SU-DHL-6 (cell line): ENCODE results near the gene PGAM4.

Experiments
- H2AFZ ChIP-seq: fragments of 200-600 bp; sonication (generic); 2 replicates; pipeline ENCODE4 v1.6.1; 2014; ENCODE audit warnings: low read depth, mild to moderate bottlenecking, moderate library complexity, mixed read lengths, antibody characterized with exemption, low read length; ENCODE audit not compliant: severe bottlenecking
- H3F3A ChIP-seq: fragments of 200-600 bp; shearing (Covaris generic); 2 replicates; pipeline ENCODE4 v1.6.0; 2016; ENCODE audit warnings: antibody characterized with exemption, mild to moderate bottlenecking; ENCODE audit not compliant: insufficient read depth
- H3K27ac ChIP-seq: fragments of 200-600 bp; sonication (generic); 2 replicates; pipeline ENCODE4 v1.5.1; 2016; ENCODE audit warnings: low read depth, mild to moderate bottlenecking, low read length, moderate library complexity, mixed read lengths
- H3K27me3 ChIP-seq: fragments of 200-600 bp; sonication (generic), shearing (Covaris generic); 2 replicates; pipeline ENCODE4 v1.6.0; 2014; ENCODE audit warnings: mild to moderate bottlenecking, low read length
- H3K36me3 ChIP-seq: fragments of 200-600 bp; sonication (generic); 2 replicates; pipeline ENCODE4 v1.6.1; 2014; ENCODE audit warnings: mild to moderate bottlenecking, low read length, mixed read lengths
- H3K4me2 ChIP-seq: fragments of 300-600, 200-600 bp; shearing (Covaris generic), sonication (generic); 2 replicates; pipeline ENCODE4 v1.6.0; 2014; ENCODE audit warnings: low read length, low read depth, mild to moderate bottlenecking; ENCODE audit not compliant: poor library complexity, severe bottlenecking
- H3K4me3 ChIP-seq: fragments of 200-600 bp; sonication (generic); 2 replicates; pipeline ENCODE4 v1.5.1; 2014; ENCODE audit warnings: antibody characterized with exemption, low read length, mild to moderate bottlenecking, mixed read lengths; ENCODE audit not compliant: insufficient read depth, poor library complexity, severe bottlenecking
- H3K79me2 ChIP-seq: fragments of 200-600 bp; sonication (generic); 2 replicates; pipeline ENCODE4 v1.6.1; 2014; ENCODE audit warnings: mild to moderate bottlenecking, low read length, moderate library complexity; ENCODE audit not compliant: insufficient read depth
- H3K9ac ChIP-seq: fragments of 200-600 bp; sonication (generic); 2 replicates; pipeline ENCODE4 v1.7.0; 2014; ENCODE audit warnings: mild to moderate bottlenecking, low read length
- H3K9me2 ChIP-seq: fragments of 200-600 bp; sonication (generic); replicated peaks from 2 replicates; pipeline ENCODE4 v1.6.1; 2014; ENCODE audit warnings: low read length; ENCODE audit not compliant: insufficient read depth
- H3K9me3 ChIP-seq: fragments of 200-600 bp; sonication (generic); 2 replicates; pipeline ENCODE4 v1.6.1; 2014; ENCODE audit warnings: low read length, mixed read lengths; ENCODE audit not compliant: insufficient read depth
- H4K20me1 ChIP-seq: fragments of 200-600 bp; sonication (generic); 2 replicates; pipeline ENCODE4 v1.6.1; 2014; ENCODE audit warnings: low read depth, mild to moderate bottlenecking, antibody characterized with exemption, low read length, moderate library complexity, mixed read lengths
- CTCF ChIP-seq: fragments of 200-600 bp; sonication (generic); IDR thresholded peaks from one replicate; pipeline ENCODE4 v1.5.1; 2017; ENCODE audit warnings: antibody characterized with exemption, mild to moderate bottlenecking, low read length, moderate library complexity; ENCODE audit not compliant: insufficient read depth, poor library complexity, severe bottlenecking
- EZH2phosphoT487 ChIP-seq: fragments of 200-600 bp; sonication (generic), shearing (Covaris generic); conservative IDR thresholded peaks from 2 replicates; pipeline ENCODE4 v1.6.1; 2018; ENCODE audit warnings: mild to moderate bottlenecking, antibody characterized with exemption, low read length, moderate library complexity, mixed read lengths

The PGAM4 gene

GRCh38 chrX:77969538-77969937 is at the start of gene PGAM4:
PGAM4 (minus strand) TSS chrX:77969638; CDS start chrX:77969638, 0 bp downstream.
- H3K9me3 ChIP-seq, result no peaks in the 10 kb centered on the region
- H3F3A ChIP-seq, result no peaks in the 10 kb centered on the region
- H3K4me3 ChIP-seq, result no peak within 1 kb of the TSS
- H2AFZ ChIP-seq, result no peak within 1 kb of the TSS
- no peaks in the 10 kb centered on the region for H3K79me2 ChIP-seq
- TF ChIP-seq CTCF (no peak), EZH2phosphoT487 (no peak)
- H3K36me3 ChIP-seq, result no peaks in the 10 kb centered on the region
- H3K9me2 ChIP-seq, result no peaks in the 10 kb centered on the region
- H3K9ac ChIP-seq, result no peak within 1 kb of the TSS
- no peak within 1 kb of the TSS for H3K4me2 ChIP-seq
- H3K27me3 ChIP-seq, result no peaks in the 10 kb centered on the region
- no peaks in the 10 kb centered on the region for H4K20me1 ChIP-seq
- H3K27ac ChIP-seq, result no peak within 1 kb of the TSS

GRCh38 chrX:78011846-78012245 is 42.4 kb upstream of the PGAM4 start:
- H3K36me3 ChIP-seq, result no peaks in the 10 kb centered on the region
- no peak overlapping the region for H3K4me3 ChIP-seq
- H3K9me2 ChIP-seq, result no peaks in the 10 kb centered on the region
- H2AFZ ChIP-seq, result no peak overlapping the region
- no peaks in the 10 kb centered on the region for H4K20me1 ChIP-seq
- no peaks in the 10 kb centered on the region for H3K27me3 ChIP-seq
- no peak overlapping the region for H3K27ac ChIP-seq
- H3K4me2 ChIP-seq, result no peak overlapping the region
- no peaks in the 10 kb centered on the region for H3K79me2 ChIP-seq
- no peak overlapping the region for H3K9ac ChIP-seq
- no peaks in the 10 kb centered on the region for H3F3A ChIP-seq
- H3K9me3 ChIP-seq, result no peaks in the 10 kb centered on the region
- TF ChIP-seq CTCF (no peak), EZH2phosphoT487 (no peak)

- no peaks in the 10 kb centered on the region for H3K79me2 ChIP-seq
- TF ChIP-seq EZH2phosphoT487 (no peak), CTCF (no peak)
- no peak overlapping the region for H2AFZ ChIP-seq
- H3K4me3 ChIP-seq, result no peak overlapping the region
- no peak overlapping the region for H3K4me2 ChIP-seq
- no peaks in the 10 kb centered on the region for H4K20me1 ChIP-seq
- no peak overlapping the region for H3K9ac ChIP-seq
- no peaks in the 10 kb centered on the region for H3F3A ChIP-seq
- no peaks in the 10 kb centered on the region for H3K9me3 ChIP-seq
- H3K27ac ChIP-seq, result no peak overlapping the region
- no peaks in the 10 kb centered on the region for H3K9me2 ChIP-seq
- no peaks in the 10 kb centered on the region for H3K27me3 ChIP-seq
- H3K36me3 ChIP-seq, result no peaks in the 10 kb centered on the region
Measured at GRCh38 chrX:77979870-77980269, 10.4 kb upstream of the PGAM4 start.
